ENCODE data around the gene CLIC3. TPM values are rescaled to one million over a fixed set of nuclear protein-coding genes. Genes with fewer than 3 reads are reported as not detected.
A peak's percentile ranks its signal among the peaks of the same experiment; 100 is the strongest.
"Not testable (repeated sequence)": the region's sequence is repeated elsewhere in the genome, so short reads cannot be mapped to it uniquely, and the experiment has no call there.

The CLIC3 gene
- total and polyA plus RNA-seq, 4 donors: 0.35 to 6.4 (median 2.0) TPM

DNA sequence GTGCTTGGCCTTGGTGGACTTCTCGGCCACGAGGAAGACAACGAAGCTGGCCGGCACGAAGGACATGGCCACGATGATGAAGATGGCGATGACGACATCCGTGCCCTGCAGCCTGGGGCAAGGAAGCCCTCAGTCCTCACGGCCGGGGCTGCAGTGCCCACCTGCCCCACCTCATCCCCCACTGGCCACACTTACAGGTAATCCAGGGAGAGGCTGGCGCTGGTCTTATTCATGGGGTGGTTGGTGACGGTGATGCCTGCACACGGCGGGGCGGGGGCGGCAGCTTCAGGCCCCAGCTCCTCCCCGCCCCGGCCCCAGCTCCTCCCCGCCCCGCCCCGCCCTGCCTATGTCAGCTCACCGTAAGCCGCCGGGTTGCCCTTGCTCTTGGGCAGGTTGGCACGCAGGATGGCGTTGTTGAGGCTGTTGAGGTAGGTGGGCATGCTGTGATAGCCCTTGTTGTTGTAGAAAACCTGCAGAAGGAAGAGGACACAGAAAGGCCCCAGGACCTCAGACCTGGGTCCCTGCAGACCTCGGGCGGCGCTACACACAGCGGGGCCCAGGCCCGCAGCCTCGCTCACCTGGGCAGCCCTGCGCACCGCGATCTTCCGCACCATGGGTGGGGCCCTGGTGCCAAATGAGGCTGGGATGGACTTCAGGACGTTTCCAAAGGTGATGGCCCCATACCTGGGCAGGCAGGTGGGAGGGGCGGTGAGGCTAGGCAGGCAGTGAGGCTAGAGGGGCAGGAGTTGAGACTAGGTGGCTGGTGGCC, 15.7 kb upstream of the CLIC3 start:
- Histone ChIP-seq H3K9me3 (ENCODE audit: control insufficient read depth, insufficient read depth, low read length) (no peaks in the 10 kb centered on the region), H3K4me3 (ENCODE audit: low read depth, low read length) (no peak overlapping the region), H3K27ac (ENCODE audit: low read depth, low read length) (no peak overlapping the region), H3K27me3 (ENCODE audit: control insufficient read depth, insufficient read depth, low read length) (no peaks in the 10 kb centered on the region), H3K4me1 (ENCODE audit: control insufficient read depth, insufficient read depth, low read length) (peaks cover 10% of the 10 kb centered on the region), H3K36me3 (ENCODE audit: control insufficient read depth, insufficient read depth, low read length) (peaks cover 98% of the 10 kb centered on the region)
- WGBS (ENCODE audit: insufficient coverage): 96% methylated on average over 24 of the region's 39 CpGs
- no peak for DNase-seq (ENCODE audit: low read depth in 4 of 6, low spot score in 6 of 6)

- Histone ChIP-seq H3K9me3 (ENCODE audit: control insufficient read depth, insufficient read depth, low read length) (no peaks in the 10 kb centered on the region), H3K27ac (ENCODE audit: low read depth, low read length) (no peak overlapping the region), H3K4me3 (ENCODE audit: low read depth, low read length) (no peak overlapping the region), H3K4me1 (ENCODE audit: control insufficient read depth, insufficient read depth, low read length) (peaks cover 18% of the 10 kb centered on the region), H3K27me3 (ENCODE audit: control insufficient read depth, insufficient read depth, low read length) (no peaks in the 10 kb centered on the region), H3K36me3 (ENCODE audit: control insufficient read depth, insufficient read depth, low read length) (peaks cover 98% of the 10 kb centered on the region)
- DNase-seq (ENCODE audit: low read depth in 4 of 6, low spot score in 6 of 6): no peak
- WGBS (ENCODE audit: insufficient coverage): 95% methylated on average over 24 of the region's 24 CpGs
Observed at GRCh38 chr9:137011156-137011555, 14.8 kb upstream of the CLIC3 start.

- Histone ChIP-seq H3K4me3 (ENCODE audit: low read depth, low read length) (no peak overlapping the region), H3K36me3 (ENCODE audit: control insufficient read depth, insufficient read depth, low read length) (peaks cover 91% of the 10 kb centered on the region), H3K27me3 (ENCODE audit: control insufficient read depth, insufficient read depth, low read length) (no peaks in the 10 kb centered on the region), H3K4me1 (ENCODE audit: control insufficient read depth, insufficient read depth, low read length) (peaks cover 20% of the 10 kb centered on the region), H3K27ac (ENCODE audit: low read depth, low read length) (no peak overlapping the region), H3K9me3 (ENCODE audit: control insufficient read depth, insufficient read depth, low read length) (no peaks in the 10 kb centered on the region)
- no peak for DNase-seq (ENCODE audit: low read depth in 4 of 6, low spot score in 6 of 6)
- 94% methylated on average over 42 of the region's 49 CpGs for WGBS (ENCODE audit: insufficient coverage)
Observed at GRCh38 chr9:137009938-137010732, 13.8 kb upstream of the CLIC3 start.

GRCh38 chr9:137009217-137009616, 12.8 kb upstream of the CLIC3 start:
- Histone ChIP-seq H3K4me3 (ENCODE audit: low read depth, low read length) (no peak overlapping the region), H3K27me3 (ENCODE audit: control insufficient read depth, insufficient read depth, low read length) (no peaks in the 10 kb centered on the region), H3K36me3 (ENCODE audit: control insufficient read depth, insufficient read depth, low read length) (peaks cover 82% of the 10 kb centered on the region), H3K4me1 (ENCODE audit: control insufficient read depth, insufficient read depth, low read length) (peaks cover 20% of the 10 kb centered on the region), H3K27ac (ENCODE audit: low read depth, low read length) (no peak overlapping the region), H3K9me3 (ENCODE audit: control insufficient read depth, insufficient read depth, low read length) (no peaks in the 10 kb centered on the region)
- no peak for DNase-seq (ENCODE audit: low read depth in 4 of 6, low spot score in 6 of 6)
- WGBS (ENCODE audit: insufficient coverage): 90% methylated on average over 13 of the region's 18 CpGs

DNA sequence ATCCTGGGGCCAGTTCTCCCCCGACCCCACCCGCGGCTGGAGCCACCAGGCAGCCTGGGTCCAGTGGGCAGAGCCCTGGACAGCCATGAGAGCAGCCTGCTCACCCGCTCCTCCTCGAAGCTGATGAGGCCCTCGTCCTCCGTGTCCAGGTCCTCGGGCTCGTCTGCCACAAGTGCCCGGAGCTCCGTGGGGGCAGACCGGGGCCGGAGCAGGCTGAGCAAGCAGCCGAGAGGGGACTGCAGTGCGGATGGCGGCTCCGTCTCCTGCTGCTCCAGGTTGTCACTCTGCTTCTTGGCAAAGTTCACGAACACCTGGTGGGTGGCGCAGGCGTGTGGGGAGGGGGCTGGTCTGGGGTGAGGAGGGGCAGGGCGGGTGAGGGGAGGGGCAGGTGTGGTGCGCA, 11.9 kb upstream of the CLIC3 start:
- no peaks in the 10 kb centered on the region for H3K9me3 ChIP-seq (ENCODE audit: control insufficient read depth, insufficient read depth, low read length)
- no peak for DNase-seq (ENCODE audit: low read depth in 4 of 6, low spot score in 6 of 6)
- H3K27ac ChIP-seq (ENCODE audit: low read depth, low read length): no peak overlapping the region
- no peaks in the 10 kb centered on the region for H3K27me3 ChIP-seq (ENCODE audit: control insufficient read depth, insufficient read depth, low read length)
- H3K4me1 ChIP-seq (ENCODE audit: control insufficient read depth, insufficient read depth, low read length): peaks cover 20% of the 10 kb centered on the region
- H3K36me3 ChIP-seq (ENCODE audit: control insufficient read depth, insufficient read depth, low read length): peaks cover 73% of the 10 kb centered on the region
- H3K4me3 ChIP-seq (ENCODE audit: low read depth, low read length): no peak overlapping the region
- WGBS (ENCODE audit: insufficient coverage): 81% methylated on average over 21 of the region's 22 CpGs

GRCh38 chr9:137007816-137008270, 11.5 kb upstream of the CLIC3 start:
- no peak for DNase-seq (ENCODE audit: low read depth in 4 of 6, low spot score in 6 of 6)
- WGBS (ENCODE audit: insufficient coverage): 71% methylated on average over 13 of the region's 13 CpGs
- Histone ChIP-seq H3K27ac (ENCODE audit: low read depth, low read length) (peak overlapping the region; percentile 25), H3K27me3 (ENCODE audit: control insufficient read depth, insufficient read depth, low read length) (no peaks in the 10 kb centered on the region), H3K36me3 (ENCODE audit: control insufficient read depth, insufficient read depth, low read length) (peaks cover 68% of the 10 kb centered on the region), H3K9me3 (ENCODE audit: control insufficient read depth, insufficient read depth, low read length) (no peaks in the 10 kb centered on the region), H3K4me1 (ENCODE audit: control insufficient read depth, insufficient read depth, low read length) (peaks cover 20% of the 10 kb centered on the region), H3K4me3 (ENCODE audit: low read depth, low read length) (no peak overlapping the region)

GRCh38 chr9:137007108-137007815, 10.9 kb upstream of the CLIC3 start:
- no peaks in the 10 kb centered on the region for H3K27me3 ChIP-seq (ENCODE audit: control insufficient read depth, insufficient read depth, low read length)
- H3K4me3 ChIP-seq (ENCODE audit: low read depth, low read length): no peak overlapping the region
- H3K27ac ChIP-seq (ENCODE audit: low read depth, low read length): peak overlapping the region; percentile 25
- no peaks in the 10 kb centered on the region for H3K9me3 ChIP-seq (ENCODE audit: control insufficient read depth, insufficient read depth, low read length)
- H3K36me3 ChIP-seq (ENCODE audit: control insufficient read depth, insufficient read depth, low read length): peaks cover 62% of the 10 kb centered on the region
- peak in 2 of 6 donors; percentile 16 to 69 for DNase-seq (ENCODE audit: low read depth in 4 of 6, low spot score in 6 of 6)
- 62% methylated on average over 24 of the region's 30 CpGs for WGBS (ENCODE audit: insufficient coverage)
- peaks cover 20% of the 10 kb centered on the region for H3K4me1 ChIP-seq (ENCODE audit: control insufficient read depth, insufficient read depth, low read length)

DNA sequence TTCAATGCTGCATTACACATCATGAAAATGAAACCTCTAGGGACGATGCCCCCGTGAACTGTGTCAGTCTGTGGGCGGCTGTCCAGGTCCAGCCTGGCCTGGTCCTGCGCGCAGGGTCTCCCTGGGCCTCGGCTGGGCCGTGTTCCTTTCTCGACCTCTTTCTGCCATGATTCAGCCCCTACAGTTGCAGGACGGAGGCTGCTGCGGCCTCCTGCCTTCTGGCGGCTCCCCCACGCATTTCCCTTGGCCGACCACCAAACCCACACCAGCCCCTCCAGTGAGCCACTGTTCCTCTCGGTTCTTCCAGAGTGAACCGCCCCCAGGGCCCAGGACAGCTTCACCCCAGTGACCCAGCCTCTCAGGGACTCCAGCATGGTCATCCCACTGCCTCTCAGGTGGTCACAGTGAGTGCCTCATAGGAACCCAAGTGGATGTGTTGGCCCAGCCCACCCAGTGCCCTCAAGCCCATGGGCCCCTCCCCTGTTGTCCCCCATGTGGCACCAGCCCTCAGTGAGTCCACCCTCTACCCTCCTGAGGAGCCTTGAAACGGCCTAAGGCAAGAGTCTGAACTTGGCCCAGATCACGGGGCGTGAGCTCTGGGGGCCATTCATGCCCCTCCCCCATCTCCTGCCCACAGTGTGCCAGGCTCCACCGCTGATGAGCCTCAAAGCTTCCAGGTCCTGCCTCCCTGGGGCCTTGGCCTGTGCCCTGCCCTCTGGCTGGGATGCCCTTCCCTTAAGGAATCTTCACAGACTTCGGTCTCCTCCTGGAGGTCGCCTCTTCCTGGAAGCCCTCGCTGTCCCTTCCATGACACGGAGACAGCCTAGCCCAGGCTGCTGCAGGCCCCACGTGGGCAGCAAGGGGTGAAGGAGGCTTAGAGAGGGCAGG, 10.0 kb upstream of the CLIC3 start:
- 69% methylated on average over 21 of the region's 24 CpGs for WGBS (ENCODE audit: insufficient coverage)
- Histone ChIP-seq H3K36me3 (ENCODE audit: control insufficient read depth, insufficient read depth, low read length) (peaks cover 53% of the 10 kb centered on the region), H3K4me1 (ENCODE audit: control insufficient read depth, insufficient read depth, low read length) (peaks cover 20% of the 10 kb centered on the region), H3K27me3 (ENCODE audit: control insufficient read depth, insufficient read depth, low read length) (peaks cover 2% of the 10 kb centered on the region), H3K4me3 (ENCODE audit: low read depth, low read length) (no peak overlapping the region), H3K9me3 (ENCODE audit: control insufficient read depth, insufficient read depth, low read length) (no peaks in the 10 kb centered on the region), H3K27ac (ENCODE audit: low read depth, low read length) (no peak overlapping the region)
- no peak for DNase-seq (ENCODE audit: low read depth in 4 of 6, low spot score in 6 of 6)

GRCh38 chr9:137004285-137004684, 7.9 kb upstream of the CLIC3 start:
- 51% methylated on average over 6 of the region's 17 CpGs for WGBS (ENCODE audit: insufficient coverage)
- H3K36me3 ChIP-seq (ENCODE audit: control insufficient read depth, insufficient read depth, low read length): peaks cover 33% of the 10 kb centered on the region
- not testable (repeated sequence) for H3K9me3 ChIP-seq (ENCODE audit: control insufficient read depth, insufficient read depth, low read length); DNase-seq (ENCODE audit: low read depth in 4 of 6, low spot score in 6 of 6); H3K27ac ChIP-seq (ENCODE audit: low read depth, low read length); H3K27me3 ChIP-seq (ENCODE audit: control insufficient read depth, insufficient read depth, low read length); H3K4me3 ChIP-seq (ENCODE audit: low read depth, low read length)
- H3K4me1 ChIP-seq (ENCODE audit: control insufficient read depth, insufficient read depth, low read length): peaks cover 20% of the 10 kb centered on the region
